ENCODE measurements around the gene CPNE5.
"Not testable (repeated sequence)": the region's sequence is repeated elsewhere in the genome, so short reads cannot be mapped to it uniquely, and the experiment has no call there.

Gene CPNE5

DNA sequence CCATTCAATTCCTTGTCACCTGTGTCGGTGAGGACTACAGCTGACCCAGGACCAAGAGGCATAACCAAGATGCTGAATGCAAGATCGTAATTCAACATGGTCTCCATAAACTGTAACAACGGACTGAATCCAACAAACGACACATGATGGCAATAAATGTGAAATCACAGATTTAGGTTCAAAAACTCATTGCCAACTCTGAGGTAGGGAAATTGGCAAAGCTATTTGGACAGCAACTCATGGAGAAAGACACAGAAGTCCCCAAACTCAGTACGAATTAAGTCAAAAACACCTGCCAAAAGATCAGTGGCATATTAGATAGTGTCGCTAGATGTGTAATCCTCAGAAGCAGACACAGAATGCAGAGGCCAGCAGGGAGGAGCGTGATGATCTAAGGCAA, 25.0 kb downstream of the CPNE5 start:
- TF ChIP-seq, protein P1, sequence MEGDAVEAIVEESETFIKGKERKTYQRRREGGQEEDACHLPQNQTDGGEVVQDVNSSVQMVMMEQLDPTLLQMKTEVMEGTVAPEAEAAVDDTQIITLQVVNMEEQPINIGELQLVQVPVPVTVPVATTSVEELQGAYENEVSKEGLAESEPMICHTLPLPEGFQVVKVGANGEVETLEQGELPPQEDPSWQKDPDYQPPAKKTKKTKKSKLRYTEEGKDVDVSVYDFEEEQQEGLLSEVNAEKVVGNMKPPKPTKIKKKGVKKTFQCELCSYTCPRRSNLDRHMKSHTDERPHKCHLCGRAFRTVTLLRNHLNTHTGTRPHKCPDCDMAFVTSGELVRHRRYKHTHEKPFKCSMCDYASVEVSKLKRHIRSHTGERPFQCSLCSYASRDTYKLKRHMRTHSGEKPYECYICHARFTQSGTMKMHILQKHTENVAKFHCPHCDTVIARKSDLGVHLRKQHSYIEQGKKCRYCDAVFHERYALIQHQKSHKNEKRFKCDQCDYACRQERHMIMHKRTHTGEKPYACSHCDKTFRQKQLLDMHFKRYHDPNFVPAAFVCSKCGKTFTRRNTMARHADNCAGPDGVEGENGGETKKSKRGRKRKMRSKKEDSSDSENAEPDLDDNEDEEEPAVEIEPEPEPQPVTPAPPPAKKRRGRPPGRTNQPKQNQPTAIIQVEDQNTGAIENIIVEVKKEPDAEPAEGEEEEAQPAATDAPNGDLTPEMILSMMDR (IDR thresholded peaks at IDR 0.05; ENCODE audit: borderline replicate concordance, insufficient read depth, low read depth, low read length): no peak
- no peak overlapping the region for H3K4me3 ChIP-seq (ENCODE audit: low read depth, low read length)

DNA sequence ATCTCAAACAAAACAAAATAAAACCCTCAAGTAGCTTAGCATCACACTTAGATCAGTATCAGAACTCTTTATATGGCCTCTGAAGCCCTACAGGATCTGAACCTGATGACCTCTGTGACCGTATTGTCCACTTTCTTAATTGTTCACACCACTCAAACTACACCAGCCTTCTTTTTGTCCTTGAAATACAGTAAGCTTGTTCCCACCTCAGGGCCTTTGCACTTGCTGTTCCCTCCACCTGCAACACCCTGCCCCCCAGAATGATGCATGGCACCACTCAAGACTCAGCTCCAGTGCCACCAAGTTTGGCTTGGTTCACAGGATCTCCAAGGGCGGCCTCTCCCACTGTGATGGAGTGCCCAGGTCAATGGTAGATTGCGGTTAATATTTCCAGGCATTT, 25.7 kb downstream of the CPNE5 start:
- TF ChIP-seq, protein P1 (IDR thresholded peaks at IDR 0.05; ENCODE audit: borderline replicate concordance, insufficient read depth, low read depth, low read length): no peak
- H3K4me3 ChIP-seq (ENCODE audit: low read depth, low read length): no peak overlapping the region

DNA sequence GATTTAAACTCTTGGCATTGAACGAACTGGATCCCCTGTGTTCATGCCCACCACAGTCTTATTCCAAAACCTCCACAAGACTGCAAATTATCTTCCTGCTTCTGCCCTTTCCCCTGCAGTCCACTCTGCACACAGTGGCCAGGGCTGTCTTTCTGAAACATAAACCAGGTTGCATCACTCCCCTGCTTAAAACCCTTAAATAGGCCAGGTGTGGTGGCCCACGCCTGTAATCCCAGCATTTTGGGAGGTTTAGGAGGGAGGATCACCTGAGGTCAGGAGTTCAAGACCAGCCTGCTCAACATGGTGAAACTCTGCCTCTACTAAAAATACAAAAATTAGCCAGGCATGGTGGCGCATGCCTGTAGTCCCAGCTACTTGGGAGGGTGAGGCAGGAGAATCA, 26.2 kb downstream of the CPNE5 start:
- not testable (repeated sequence) for H3K4me3 ChIP-seq (ENCODE audit: low read depth, low read length)

DNA sequence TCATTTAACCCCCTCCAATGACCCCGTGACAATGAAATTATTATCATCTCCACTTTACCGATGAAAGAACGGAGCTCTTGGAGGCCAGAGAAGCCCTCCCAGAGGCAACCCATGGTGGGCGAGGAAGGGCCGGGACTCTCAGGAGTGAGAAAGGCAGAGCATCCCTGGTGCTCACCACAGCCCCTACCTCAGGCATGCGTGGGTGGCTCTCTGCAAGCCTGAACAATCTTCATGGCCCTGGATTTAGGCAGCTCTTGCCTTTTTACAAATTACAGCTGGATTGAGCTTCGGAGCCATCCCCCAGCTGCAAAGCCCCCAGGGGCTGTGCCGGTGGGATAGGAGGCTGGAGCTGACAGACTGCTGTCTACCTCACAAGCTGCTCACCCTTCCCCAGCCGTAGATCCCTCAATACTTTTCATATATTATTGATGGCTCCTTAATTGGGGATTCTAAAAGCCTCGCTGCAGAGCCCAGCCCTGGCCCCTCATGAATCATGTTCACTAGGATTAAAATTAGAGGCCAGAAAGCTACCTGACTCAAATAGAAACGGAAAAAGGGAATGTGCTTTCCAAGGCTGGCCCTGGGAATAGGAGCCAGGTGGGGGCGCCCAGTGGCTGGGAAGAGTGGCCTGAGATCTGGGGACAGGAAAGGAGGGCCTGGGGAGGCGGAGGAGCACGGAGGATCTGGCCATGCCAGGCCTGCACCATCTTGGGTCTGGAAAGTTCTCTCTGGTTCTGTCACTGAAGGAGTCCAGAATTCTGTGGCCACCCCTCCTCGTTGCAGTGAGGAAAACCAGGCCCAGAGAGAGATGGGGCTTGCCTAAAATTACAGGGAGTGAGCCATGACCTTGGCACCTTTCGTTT, 29.1 kb downstream of the CPNE5 start:
- TF ChIP-seq, protein P1 (IDR thresholded peaks at IDR 0.05; ENCODE audit: borderline replicate concordance, insufficient read depth, low read depth, low read length): no peak
- no peak overlapping the region for H3K4me3 ChIP-seq (ENCODE audit: low read depth, low read length)

DNA sequence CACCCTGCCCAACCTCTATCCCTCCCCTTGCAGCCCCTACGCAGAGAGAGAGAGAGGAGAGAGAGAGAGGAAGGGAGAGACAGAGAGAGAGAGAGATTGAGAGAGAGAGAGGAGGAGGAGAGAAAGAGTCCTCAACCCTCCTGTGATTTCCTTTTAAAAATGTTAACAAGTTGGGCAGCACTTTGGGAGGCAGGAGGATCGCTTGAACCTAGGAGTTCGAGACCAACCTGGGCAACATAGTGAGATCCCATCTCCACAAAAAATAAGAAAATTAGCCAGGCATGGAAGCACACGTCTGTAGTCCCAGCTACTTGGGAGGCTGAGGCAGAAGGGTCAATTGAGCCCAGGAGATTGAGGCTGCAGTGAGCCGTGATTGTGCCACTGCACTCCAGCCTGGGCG, 30.1 kb downstream of the CPNE5 start:
- TF ChIP-seq, protein P1 (IDR thresholded peaks at IDR 0.05; ENCODE audit: borderline replicate concordance, insufficient read depth, low read depth, low read length): no peak
- H3K4me3 ChIP-seq (ENCODE audit: low read depth, low read length): no peak overlapping the region

DNA sequence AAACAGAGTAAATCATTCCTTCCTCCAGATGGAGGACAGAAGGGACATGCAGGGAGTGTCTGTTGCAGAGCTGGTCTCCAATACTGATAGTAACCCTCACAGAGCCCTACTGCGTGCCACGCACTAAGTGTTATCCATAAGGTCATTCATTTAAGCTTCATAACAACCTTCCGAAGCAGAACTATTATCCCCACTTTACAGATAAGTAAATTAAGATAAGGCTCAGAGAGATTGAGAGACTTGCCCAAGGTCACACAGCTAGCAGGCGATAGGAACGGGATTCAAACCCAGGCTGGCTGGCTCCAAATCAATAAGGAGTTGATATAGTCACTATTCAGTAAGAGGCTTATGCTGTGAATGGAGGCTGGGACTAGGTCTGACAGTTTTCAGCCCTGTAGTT, 30.6 kb downstream of the CPNE5 start:
- TF ChIP-seq, protein P1 (IDR thresholded peaks at IDR 0.05; ENCODE audit: borderline replicate concordance, insufficient read depth, low read depth, low read length): no peak
- H3K4me3 ChIP-seq (ENCODE audit: low read depth, low read length): no peak overlapping the region

DNA sequence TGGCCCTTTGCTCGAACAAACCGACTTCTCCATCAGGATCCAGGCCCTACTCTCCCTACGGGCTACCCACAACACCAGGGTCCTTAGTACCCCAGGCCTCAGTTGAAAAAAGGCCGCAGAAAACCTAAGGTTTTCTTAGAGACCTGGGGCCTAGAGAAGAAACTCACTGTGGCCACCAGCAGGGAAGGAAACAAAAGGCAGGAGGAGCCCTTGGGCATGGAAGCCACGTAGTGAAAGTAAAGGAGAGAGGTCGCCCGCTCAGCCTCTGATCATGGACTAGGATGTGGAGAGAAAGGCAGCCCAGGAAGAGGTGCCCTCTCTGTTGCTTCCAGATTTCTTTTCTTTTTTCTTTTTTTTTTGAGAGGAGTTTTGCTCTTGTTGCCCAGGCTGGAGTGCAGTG, 31.5 kb downstream of the CPNE5 start:
- TF ChIP-seq, protein P1 (IDR thresholded peaks at IDR 0.05; ENCODE audit: borderline replicate concordance, insufficient read depth, low read depth, low read length): no peak
- H3K4me3 ChIP-seq (ENCODE audit: low read depth, low read length): no peak overlapping the region
